A549 (cell line): ENCODE measurements around the gene COASY.

Experiments
- BHLHE40 ChIP-seq: IDR thresholded peaks from 2 replicates; pipeline ENCODE4 v1.6.1; 2012; ENCODE audit warnings: low read depth, low read length, inconsistent platforms
- CBX8 ChIP-seq: fragments of 200-600 bp; sonication (generic); IDR thresholded peaks from 2 replicates; pipeline ENCODE4 v1.6.1; 2016
- CEBPB ChIP-seq, 2 experiments: fragments of >200 bp in 1 of 2; sonication (Bioruptor Twin) in 1 of 2; formaldehyde crosslinking in 1 of 2; IDR thresholded peaks; 2 replicates each; pipeline ENCODE4 v1.6.1; 2012 to 2016
- CTCF ChIP-seq: fragments of >200 bp; sonication (Bioruptor Twin); formaldehyde crosslinking; IDR thresholded peaks from 3 replicates; pipeline ENCODE4 v1.5.1; 2016
- KDM5A ChIP-seq: fragments of 200-600 bp; sonication (generic); IDR thresholded peaks from 2 replicates; pipeline ENCODE4 v1.6.1; 2016; ENCODE audit warnings: antibody characterized with exemption, mild to moderate bottlenecking
- MYC ChIP-seq: IDR thresholded peaks from 2 replicates; pipeline ENCODE4 v1.6.1; 2012; ENCODE audit warnings: mild to moderate bottlenecking, inconsistent platforms, low read length, improper control_type of control experiment, borderline replicate concordance
- POLR2A ChIP-seq: IDR thresholded peaks from 2 replicates; pipeline ENCODE4 v1.6.1; 2012; ENCODE audit warnings: mild to moderate bottlenecking, low read length
- RAD21 ChIP-seq, 2 experiments: fragments of >200 bp in 1 of 2; sonication (Bioruptor Twin) in 1 of 2; formaldehyde crosslinking in 1 of 2; IDR thresholded peaks in 1 of 2; conservative IDR thresholded peaks in 1 of 2; 2 replicates in 1 of 2; 3 replicates in 1 of 2; pipeline ENCODE4 v1.6.1; 2012 to 2018; ENCODE audit warnings: inconsistent platforms in 1 of 2
- RARB ChIP-seq: fragments of 250-450 bp; sonication (Bioruptor Pico); IDR thresholded peaks from 2 replicates; pipeline ENCODE4 v1.8.0; 2021; ENCODE audit warnings: mild to moderate bottlenecking, moderate library complexity
- TP53 ChIP-seq: fragments of 250-450 bp; sonication (Bioruptor Pico); IDR thresholded peaks from 2 replicates; pipeline ENCODE4 v1.5.0; 2021; ENCODE audit warnings: mild to moderate bottlenecking, moderate library complexity
- ZFP36 ChIP-seq: fragments of 450-650 bp; IDR thresholded peaks from 2 replicates; pipeline ENCODE4 v1.6.1; 2014; ENCODE audit warnings: borderline replicate concordance; ENCODE audit not compliant: partially characterized antibody

DNA sequence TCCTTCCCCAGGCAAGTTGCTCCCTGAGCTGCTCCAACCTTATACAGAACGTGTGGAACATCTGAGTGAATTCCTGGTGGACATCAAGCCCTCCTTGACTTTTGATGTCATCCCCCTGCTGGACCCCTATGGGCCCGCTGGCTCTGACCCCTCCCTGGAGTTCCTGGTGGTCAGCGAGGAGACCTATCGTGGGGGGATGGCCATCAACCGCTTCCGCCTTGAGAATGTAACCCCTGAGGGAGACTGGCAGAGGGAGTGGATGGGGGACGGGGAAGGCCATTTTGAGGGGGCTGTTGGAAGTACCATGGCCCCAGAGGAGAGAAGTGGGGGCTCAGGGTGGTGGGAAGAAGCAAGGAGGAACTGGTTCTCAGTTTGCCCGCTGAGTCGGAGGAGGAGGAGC is 2.0 kb downstream of the COASY start:
- TF ChIP-seq CEBPB (IDR thresholded peaks at IDR 0.05) (no peak), CTCF (no peak), ZFP36 (no peak), KDM5A (no peak), RAD21 (conservative IDR thresholded peaks at IDR 0.05 in 1 of 2, IDR thresholded peaks at IDR 0.05 in 1 of 2) (no peak), TP53 (CRISPR knock-in tag) (no peak), CBX8 (no peak), MYC (no peak), POLR2A (no peak), RARB (CRISPR knock-in tag) (no peak), BHLHE40 (no peak)
